Stimulated activated CD4-positive, alpha-beta T cell treated with anti-CD3 and anti-CD28 coated beads, Interleukin-1b, Interleukin-23, amount 100 ng/mL, for 48 hours (primary cell): ENCODE measurements around the gene SPOPL.
"Not testable (repeated sequence)": the region's sequence is repeated elsewhere in the genome, so short reads cannot be mapped to it uniquely, and the experiment has no call there.

Source experiments
- DNase-seq: peaks from one replicate; pipeline ENCODE4 v3.0.0-alpha.2; 2020

Gene SPOPL

GRCh38 chr2:138495384-138495783 is 6.2 kb upstream of the SPOPL start:
- no peak for DNase-seq

- no peak for DNase-seq
These were observed 5.4 kb upstream of the SPOPL start for GRCh38 chr2:138496096-138496651.

- no peak for DNase-seq
These were observed 4.3 kb upstream of the SPOPL start for GRCh38 chr2:138497294-138497693.

GRCh38 chr2:138499684-138500083 is 1.9 kb upstream of the SPOPL start:
- no peak for DNase-seq

GRCh38 chr2:138500592-138501424 is 762 bp upstream of the SPOPL start:
- DNase-seq, result no peak

- no peak for DNase-seq
These were observed 901 bp downstream of the SPOPL start for GRCh38 chr2:138502255-138503086.

- no peak for DNase-seq
These were observed 1.5 kb downstream of the SPOPL start for GRCh38 chr2:138503087-138503442.

GRCh38 chr2:138503652-138504051 is 2.1 kb downstream of the SPOPL start:
- DNase-seq, result no peak

- no peak for DNase-seq
These were observed 2.5 kb downstream of the SPOPL start for GRCh38 chr2:138504092-138504491.

- DNase-seq, result no peak
These were observed 3.1 kb downstream of the SPOPL start for GRCh38 chr2:138504546-138505235.

GRCh38 chr2:138507267-138507666 is 5.7 kb downstream of the SPOPL start:
- DNase-seq, result no peak

GRCh38 chr2:138510319-138510718 is 8.7 kb downstream of the SPOPL start:
- DNase-seq, result no peak

GRCh38 chr2:138512672-138513071 is 11.1 kb downstream of the SPOPL start:
- DNase-seq, result no peak

- no peak for DNase-seq
These were observed 12.6 kb downstream of the SPOPL start for GRCh38 chr2:138514173-138514572.

GRCh38 chr2:138515092-138515491 is 13.5 kb downstream of the SPOPL start:
- DNase-seq, result no peak

GRCh38 chr2:138516030-138516704 is 14.6 kb downstream of the SPOPL start:
- no peak for DNase-seq

GRCh38 chr2:138518860-138519259 is 17.3 kb downstream of the SPOPL start:
- DNase-seq, result no peak

- DNase-seq, result no peak
These were observed 20.3 kb downstream of the SPOPL start for GRCh38 chr2:138521821-138522220.

GRCh38 chr2:138522556-138522955 is 21.0 kb downstream of the SPOPL start:
- DNase-seq, result no peak

GRCh38 chr2:138523018-138523672 is 21.6 kb downstream of the SPOPL start:
- not testable (repeated sequence) for DNase-seq

GRCh38 chr2:138523673-138524042 is 22.1 kb downstream of the SPOPL start:
- DNase-seq, result not testable (repeated sequence)

- DNase-seq, result not testable (repeated sequence)
These were observed 22.8 kb downstream of the SPOPL start for GRCh38 chr2:138524353-138524752.
